Measurements from ENCODE around the gene MEX3C.

The MEX3C gene

GRCh38 chr18:51153659-51154371, 43.7 kb downstream of the MEX3C start:
- DNase-seq: no peak

DNA sequence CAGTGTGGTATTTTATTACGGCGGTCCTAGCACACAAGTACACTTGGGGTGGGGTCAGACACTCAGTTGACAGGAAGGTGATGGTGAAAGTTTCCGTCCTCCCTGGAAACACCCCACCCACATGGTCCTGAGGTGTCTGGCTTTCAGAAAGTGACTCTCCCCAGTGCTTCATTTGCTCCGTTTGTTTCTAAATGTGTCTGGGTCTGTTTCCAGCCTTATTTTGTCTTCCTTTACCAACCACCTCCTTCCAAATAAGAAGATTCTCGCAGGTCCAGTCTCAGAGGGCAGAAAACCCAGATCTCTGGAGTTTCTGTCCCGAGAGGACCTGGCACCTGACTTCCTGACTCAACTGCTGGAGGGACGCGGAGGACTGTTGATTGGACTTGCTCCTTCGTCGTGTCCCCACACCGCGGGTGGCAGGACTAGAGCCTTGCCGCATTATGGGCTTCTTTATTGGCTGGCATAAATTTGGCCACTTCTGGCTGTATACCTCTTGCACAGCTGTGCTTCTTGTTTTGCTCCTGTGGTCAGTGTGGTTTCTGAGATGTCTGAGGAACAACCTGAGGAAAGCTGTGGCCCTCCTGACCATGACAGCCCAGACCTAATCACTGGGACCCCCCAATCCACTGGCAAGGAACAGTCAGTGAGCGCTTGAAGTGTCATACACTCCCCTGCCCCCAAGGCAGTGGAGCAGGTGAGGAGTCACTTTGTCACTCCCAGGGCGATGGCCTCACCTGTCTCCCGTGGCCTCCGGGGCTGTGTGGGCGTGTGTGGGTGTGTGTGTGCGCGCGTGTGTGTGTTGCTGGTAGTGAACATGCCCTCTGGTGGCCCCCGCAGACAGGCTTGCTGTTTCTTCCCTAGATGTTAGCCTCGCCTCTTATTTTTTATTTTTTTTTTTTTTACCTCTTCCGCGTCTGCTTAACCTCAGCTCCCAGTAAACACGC, 45.6 kb downstream of the MEX3C start:
- no peak for DNase-seq

GRCh38 chr18:51151185-51151567, 46.3 kb downstream of the MEX3C start:
- DNase-seq: no peak

DNA sequence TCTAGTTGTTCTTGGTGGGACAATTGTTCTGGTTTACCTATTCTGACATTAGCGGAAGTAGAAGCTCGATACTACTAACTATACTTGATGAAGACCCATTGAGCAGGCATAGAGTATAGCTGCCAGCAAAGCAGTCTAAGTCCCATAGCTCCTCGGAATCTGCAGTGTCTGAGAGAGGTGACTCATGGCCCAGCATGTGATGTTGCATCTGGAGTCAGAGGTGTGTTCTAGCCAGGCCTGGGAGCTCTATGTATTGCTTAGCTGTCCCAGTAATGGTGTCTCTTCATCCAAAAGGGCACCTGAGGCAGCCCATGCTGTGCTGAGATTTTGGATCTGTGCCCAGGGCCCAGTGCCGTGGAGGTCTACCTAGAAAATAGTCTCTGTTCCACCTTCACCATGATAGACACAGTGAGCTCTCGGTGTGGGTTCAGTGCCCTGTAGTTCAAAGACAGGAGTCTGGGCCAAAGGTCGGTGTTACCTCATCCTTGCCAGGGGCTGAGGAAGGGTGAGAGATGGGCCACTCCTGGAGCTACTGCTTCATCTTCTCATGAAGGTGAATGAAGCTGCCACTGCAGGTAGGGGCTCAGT, 47.3 kb downstream of the MEX3C start:
- no peak for DNase-seq

DNA sequence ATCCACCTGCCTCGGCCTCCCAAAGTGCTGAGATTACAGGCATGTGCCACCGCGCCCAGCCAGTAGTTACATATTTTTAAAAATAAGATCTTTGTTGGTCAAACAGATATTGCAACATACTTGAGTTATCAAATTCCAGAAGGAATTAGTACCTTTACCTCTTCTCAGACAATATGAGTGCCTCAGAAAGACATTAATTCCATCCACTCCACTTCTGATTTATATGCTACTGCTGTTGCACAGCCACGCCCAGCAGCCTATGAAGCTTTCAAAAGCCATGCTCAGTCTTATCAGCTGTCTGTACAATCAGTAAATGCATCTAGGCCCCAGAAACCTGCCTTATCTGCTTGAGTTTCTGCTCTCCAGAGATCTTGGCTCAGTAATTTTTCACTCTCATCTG, 47.8 kb downstream of the MEX3C start:
- no peak for DNase-seq

- DNase-seq: no peak
Measured at GRCh38 chr18:51146909-51147308, 50.6 kb downstream of the MEX3C start.

- DNase-seq: no peak
Measured at GRCh38 chr18:51138936-51139335, 58.5 kb downstream of the MEX3C start.

- DNase-seq: no peak
Measured at GRCh38 chr18:51137891-51138290, 59.6 kb downstream of the MEX3C start.

- no peak for DNase-seq
Measured at GRCh38 chr18:51137026-51137729, 60.3 kb downstream of the MEX3C start.

DNA sequence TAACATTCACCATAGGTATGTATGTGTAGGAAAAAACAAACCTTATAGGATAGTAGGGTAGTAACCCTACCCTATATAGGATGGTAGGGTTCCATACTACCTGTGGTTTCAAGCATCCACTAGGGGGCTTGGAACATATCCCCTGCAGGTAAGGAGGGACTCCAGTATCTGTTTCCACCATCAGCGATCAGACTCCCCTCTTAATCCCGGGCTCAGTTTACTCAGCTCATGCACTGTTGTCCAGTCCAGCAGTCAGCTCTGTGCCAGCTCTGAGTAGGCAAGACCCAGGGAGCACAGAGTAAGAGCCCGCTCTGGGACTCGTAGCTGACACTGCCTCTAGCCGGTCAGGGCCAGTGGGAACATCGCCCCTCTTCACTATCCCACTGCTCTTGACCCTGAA, 61.7 kb downstream of the MEX3C start:
- no peak for DNase-seq

- DNase-seq: no peak
Measured at GRCh38 chr18:51135364-51135763, 62.1 kb downstream of the MEX3C start.

DNA sequence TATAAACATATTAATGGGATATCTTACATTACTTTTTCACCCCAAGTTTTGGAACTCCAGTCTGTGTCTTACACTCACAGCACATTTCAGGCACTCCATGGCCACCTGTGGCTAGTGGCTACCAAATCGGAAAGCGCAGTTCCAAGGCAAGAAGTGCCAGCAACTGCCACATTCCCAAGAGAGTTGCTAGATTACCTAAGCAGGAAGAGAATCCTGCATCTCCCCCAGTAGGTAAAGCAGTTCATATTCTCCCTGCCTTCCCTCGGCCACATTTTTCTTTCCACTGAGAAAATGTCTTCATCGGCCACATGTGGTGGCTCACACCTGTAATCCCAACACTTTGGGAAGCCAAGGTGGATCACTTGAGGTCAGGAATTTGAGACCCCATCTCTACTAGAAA, 62.8 kb downstream of the MEX3C start:
- DNase-seq: no peak

- no peak for DNase-seq
Measured at GRCh38 chr18:51133580-51134160, 63.8 kb downstream of the MEX3C start.

DNA sequence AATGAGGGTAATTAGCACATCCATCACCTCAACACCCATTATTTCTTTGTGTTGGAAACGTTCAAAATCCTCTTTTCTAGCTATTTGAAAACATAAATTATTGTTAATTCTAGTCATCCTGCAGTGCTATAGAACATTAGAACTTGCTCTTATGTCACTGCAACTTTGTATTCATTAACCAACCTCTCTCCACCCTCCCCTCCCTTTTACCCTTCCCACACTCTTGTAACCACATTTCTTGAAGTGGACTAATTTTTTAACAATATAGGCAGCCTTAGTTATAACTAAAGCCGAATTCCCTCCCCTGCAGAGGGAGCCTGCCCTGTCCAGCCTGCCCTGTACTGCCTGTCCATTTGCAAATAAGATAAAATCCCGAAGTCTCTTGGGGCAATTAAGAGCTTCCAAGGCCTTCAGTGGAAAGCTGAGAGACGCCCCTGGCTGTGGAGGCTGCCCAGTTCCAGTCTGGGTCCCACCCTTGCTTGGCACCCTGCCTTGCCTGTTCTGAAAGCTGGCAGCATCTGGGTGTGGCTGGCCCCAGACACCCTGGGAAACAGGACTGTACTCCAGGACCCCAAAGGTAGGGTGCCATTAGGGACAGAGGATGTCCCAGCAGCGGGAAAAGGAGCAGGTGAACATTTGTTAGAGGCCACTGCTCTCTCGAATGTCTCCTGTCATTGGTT, 65.1 kb downstream of the MEX3C start:
- no peak for DNase-seq

- no peak for DNase-seq
Measured at GRCh38 chr18:51128533-51128932, 68.9 kb downstream of the MEX3C start.

GRCh38 chr18:51127664-51128063, 69.8 kb downstream of the MEX3C start:
- no peak for DNase-seq

DNA sequence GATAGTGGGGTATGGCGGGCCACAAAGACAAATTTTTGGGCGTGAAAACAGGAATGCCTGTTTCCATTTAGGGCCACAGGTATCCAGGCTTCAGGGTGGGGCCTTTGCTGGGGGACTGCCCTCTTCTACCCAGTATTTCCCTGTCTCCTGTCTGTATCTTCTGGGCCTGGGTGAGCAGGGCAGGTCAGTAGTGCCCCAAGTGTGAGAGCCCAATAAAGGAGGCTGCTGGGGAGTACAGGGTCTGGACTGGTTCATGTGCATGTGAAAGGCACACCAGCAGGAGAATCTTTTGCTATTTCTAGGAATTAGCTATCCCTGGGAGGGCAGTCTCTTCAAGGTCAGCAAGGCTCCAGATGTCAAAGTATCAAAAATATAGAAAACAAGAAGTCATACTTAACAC, 71.5 kb downstream of the MEX3C start:
- DNase-seq: no peak
